NCI-H1436 (cell line): Measurements from ENCODE around the gene GULP1.
"Not testable (repeated sequence)": the region's sequence is repeated elsewhere in the genome, so short reads cannot be mapped to it uniquely, and the experiment has no call there.

ENCODE experiments used
- DNase-seq: peaks from one replicate; lab custom pipeline; 2025; lab: John Stamatoyannopoulos, UW

GULP1 gene

DNA sequence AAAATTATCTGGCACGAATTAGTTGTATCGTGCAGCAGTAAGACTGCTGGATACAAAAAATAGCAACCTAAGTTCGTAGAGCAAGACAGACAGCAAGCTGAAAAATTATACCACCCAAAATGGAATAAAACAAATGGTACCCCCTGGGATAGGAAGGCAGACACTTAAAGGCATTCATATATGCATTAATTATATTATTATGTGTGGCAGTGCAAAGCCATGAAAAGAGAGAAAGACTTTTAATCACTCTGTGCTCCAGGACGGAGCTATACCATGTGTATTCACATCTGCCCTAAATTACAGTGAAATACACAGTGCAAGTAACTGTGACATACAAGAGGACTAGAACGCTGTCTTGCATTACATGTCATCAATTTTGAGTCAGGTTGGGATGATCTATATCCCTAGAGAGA lies 235.9 kb downstream of the GULP1 start:
- DNase-seq = no peak

DNA sequence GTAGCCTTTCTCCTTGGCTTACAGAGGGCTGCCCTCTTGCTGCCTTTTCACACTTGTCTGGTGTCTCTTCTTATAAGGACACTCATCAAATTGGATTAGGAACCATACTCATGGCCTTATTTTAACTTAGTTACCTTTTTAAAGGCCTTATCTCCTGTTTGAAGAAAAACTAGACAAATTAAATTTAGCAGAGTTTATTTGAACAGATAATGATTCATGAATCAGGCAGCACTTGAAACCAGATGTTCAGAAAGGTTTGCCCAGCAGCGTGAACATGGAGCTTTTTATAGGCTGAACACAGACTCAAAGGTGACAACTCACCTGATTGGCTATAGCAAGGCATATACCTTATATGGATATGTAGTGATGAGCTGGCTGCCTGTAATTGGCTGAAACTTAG lies 238.0 kb downstream of the GULP1 start:
- DNase-seq = no peak

DNA sequence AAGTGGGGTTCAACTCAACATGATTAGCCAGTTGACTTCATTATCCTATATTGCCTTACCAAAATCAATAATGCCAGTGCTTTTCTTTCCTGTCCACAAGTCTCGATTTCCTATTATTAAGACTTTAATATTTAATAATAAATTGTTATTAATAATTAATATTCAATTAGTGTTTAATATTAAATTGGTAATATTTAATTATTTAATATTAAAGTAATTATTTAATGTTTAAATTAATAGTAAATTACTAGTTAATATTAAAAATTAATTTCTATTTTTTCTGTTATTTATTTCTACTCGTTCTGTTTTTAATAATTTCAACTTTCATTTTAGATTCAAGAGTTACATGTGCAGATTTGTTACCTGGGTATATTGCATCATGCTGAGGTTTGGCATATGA lies 243.2 kb downstream of the GULP1 start:
- no peak for DNase-seq

DNA sequence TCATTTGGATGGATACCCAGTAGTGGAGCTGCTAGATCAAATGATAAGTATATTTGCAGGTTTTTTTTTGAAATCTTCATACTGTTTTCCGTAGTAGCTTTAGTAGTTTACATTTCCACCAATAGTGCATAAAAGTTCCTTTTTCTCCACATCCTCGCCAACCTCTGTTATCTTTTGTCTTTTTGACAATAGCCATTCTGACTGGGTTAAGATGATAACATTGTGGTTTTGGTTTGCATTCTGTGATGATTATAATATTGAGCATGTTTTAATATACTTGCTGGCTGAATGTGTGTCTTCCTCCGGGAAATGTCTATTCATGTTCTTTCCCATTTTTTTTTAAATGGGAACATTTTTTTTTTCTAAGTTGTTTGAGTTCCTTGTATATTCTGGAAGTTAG lies 260.0 kb downstream of the GULP1 start:
- no peak for DNase-seq

DNA sequence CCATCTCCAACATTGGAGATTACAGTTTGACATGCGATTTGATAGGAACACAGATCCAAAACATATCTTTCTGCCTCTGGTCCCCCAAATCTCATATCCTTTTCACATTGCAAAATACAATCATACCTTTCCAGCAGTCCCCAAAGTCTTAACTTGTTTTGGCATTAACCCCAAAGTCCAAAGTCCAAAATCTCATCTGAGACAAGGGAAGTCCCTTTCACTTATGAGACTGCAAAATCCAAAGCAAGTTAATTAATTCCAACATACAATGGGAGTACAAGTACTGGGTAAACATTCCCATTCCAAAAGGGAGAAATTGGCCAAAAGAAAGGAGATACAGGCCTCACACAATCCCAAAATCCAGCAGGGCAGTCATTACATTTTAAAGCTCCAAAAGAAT lies 265.4 kb downstream of the GULP1 start:
- DNase-seq = no peak

DNA sequence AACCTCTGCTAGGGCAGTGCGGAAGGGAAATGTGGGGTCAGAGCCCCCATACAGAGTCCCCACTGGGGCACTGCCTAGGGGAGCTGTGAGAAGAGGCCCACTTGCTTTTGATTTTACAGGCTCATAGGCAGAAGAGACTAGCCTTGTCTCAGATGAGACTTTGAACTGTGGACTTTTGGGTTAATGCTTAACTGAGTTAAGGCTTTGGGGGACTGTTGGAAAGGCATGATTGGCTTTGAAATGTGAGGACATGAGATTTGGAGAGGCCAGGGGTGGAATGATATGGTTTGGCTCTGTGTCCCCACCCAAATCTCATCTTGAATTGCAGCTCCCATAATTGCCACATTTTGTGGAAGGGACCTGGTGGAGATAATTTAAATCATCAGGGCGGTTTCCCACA lies 267.8 kb downstream of the GULP1 start:
- not testable (repeated sequence) for DNase-seq

DNA sequence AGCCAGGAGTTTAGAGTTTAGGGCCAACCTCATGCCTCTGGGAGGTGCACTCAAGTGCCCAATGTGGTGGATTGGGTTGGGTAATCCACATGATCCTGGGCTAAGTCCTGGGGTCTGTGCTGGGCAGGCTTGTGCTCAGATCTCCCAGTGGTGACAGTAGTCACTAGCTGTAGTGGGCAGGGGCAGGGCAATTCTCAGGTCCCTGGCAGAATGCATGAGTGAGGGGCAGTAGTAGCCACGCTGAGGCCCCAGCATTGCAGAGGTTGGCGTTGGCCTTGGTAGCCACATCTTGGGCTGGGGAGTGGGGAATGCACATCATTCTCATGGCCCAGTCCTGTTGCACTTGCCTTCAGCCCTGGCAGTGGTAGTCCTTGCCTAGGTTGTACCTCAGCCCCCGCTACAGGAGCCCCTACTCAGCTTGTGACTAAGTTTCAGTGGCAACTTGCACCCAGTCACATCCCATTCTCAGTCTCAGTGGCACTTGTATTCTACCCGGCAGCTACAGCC lies 269.9 kb downstream of the GULP1 start:
- no peak for DNase-seq

DNA sequence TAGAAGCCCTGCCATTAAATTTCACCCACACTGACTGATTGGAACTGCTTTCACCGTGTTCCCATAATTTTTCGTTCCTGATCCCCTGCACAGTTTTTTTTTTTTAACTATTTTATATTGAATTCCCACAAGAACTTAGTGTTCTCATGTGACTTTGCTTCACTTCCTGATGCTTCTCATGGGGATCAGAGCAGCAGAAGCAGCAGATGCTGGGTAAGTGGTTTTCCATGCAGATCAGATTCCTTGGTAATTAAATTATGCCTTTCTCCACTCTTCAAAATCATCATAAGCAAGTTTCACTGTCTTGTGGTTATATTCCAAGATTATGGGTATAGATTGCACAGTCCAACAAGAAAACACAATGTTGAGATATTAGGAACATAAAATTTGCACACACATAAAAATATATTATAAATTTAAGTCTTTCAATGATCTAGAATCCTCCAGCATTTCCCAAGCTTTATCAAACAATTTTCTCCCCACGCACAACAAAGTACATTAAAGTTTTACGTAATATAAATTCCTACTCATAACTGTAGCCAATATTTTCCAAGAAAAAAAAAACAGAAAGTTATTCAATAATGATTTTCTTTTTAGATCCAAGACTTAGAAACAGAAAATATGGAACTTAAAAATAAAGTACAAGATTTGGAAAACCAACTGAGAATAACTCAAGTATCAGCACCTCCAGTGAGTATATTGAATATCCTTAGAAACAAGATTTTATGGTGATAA lies 277.9 kb downstream of the GULP1 start:
- DNase-seq = no peak

DNA sequence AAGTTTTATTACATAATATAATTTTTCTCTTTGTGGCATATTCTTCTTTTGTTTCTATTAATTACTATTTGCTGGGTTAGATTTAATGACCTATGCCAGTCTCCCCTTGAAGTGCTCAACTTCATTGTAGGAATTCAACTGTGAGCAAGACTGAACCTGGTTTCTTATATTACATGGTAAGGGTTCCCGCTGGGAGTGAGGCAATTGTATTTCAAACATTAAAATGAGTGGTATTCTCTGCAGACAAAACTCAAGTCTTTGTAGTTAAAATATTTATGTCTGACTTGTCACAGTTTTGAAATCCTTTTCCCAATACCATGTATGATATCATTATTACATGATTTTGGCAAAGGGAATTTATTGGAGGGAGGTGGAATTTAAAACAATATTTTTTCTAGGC lies 278.7 kb downstream of the GULP1 start:
- DNase-seq = no peak

DNA sequence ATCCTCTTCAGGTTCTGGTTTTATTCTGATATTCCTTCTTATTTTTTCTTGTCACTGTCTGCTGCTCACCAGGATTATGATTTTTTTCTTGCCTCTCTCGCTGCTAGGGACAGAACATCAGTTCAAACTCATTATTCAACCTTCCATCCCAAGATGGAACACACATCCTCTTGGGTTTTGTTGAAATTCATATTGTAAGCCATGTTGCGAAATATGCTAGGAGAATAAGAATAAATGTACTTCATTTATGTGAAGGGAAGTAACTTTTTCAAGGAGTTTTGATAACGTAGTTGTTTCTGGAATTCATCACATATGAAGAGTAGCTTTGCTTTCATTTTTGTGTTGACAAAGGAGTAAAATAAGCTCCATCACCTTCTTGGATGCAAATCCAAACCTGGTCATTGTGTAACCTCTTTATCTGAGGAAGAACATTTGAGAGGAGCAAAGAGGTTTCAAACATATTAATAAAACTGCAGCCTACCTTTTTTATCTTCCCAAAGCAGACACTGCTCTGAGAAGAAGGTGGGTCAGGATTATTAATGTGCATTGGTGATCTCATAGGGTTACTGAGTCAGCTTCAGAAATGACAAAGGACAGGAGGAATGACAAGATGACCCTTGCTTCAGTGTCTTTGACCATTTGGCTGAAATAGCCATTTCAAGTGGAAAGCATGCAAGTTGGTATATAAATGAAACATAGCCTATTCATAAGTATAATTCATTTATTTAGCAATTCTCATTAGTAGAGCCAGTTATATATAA lies 280.0 kb downstream of the GULP1 start:
- DNase-seq = no peak

DNA sequence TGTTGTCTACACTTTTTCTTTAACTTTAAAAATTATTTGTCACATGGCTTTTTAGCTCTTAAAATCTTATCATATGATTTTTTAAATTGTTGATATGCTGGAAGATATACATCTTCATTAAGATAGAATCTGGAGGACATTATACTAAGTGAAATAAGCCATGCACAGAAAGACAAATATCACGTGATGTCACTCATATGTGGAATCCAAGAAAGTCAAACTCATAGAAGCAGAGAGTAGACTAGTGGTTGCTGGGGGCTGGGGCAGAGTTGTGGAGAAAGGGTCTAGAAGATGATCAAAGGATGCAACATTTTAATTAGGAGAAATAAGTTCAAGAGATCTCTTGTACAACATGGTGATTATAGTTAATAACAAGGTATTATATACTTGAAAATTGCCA lies 280.9 kb downstream of the GULP1 start:
- DNase-seq = no peak

DNA sequence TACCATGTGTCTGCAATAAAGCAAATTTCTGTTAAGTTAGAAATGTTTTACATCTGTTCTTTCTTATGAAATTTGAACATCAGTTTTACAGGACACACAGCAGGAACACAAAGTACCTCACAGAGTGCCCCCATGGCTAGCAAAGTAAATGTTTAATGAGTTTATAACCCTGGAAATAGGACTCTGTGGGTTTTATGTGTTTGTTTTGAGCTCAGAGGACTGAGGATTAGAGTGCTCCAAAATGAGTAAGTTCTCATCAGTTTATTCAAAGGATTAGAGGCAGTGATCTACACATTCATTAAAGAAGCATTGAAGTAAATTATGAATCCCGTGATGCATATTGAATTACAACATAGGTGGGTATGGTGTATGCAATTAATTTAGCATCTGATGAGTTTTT lies 281.8 kb downstream of the GULP1 start:
- DNase-seq = no peak

DNA sequence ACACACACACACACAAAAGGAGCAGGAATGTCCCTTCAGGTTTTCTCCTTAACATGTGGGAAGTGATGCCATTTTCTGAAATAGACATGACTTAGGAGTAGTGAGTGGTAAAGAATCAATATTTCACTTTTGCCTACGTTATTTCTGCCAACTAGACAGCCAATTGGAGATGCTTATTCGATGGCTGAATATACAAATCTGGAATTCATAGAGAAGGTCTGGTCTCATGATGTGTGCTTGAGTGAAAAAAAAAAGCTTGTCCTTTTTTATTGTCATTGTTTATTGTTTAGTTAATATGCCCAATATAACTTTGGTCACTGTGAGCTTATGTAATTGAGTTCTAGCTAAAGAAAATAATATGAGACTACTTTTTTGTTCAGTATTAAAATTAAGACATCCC lies 284.3 kb downstream of the GULP1 start:
- no peak for DNase-seq

DNA sequence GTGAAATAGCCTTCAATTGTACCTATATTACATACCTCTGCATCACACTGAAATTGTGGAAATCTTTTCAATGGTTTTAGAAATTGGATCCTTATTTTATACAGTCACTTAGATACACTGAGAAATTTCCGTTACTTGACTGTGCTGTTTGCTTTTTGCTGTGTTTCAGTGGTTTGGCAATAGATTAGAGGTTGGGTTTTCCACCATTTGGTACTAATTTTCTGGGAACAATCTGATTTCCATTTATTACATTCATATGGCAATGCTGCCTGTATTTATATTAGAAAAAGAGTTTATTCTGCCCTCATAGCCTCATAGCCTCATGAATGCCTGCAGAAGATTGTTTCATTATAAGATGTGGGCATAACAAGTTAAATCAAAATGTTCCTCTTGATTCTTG lies 285.0 kb downstream of the GULP1 start:
- no peak for DNase-seq

DNA sequence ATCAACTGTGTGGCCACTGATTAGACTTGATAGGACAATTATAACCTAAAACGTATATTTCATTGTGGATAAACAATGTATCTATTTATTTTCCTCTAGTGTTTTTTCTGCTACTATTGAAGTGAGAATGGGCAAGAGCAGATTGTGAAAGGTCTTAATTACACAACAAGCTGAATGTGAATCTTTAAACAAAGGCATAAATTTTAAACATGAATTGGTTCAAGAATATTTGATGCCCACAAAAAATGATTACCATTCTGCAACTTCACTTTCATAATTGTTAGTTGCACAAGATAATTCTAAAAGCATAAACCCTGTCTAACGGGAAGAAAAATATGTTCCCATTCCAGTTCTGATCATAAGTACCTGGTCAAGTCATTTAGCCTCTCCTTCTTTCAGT lies 285.6 kb downstream of the GULP1 start:
- DNase-seq = no peak

DNA sequence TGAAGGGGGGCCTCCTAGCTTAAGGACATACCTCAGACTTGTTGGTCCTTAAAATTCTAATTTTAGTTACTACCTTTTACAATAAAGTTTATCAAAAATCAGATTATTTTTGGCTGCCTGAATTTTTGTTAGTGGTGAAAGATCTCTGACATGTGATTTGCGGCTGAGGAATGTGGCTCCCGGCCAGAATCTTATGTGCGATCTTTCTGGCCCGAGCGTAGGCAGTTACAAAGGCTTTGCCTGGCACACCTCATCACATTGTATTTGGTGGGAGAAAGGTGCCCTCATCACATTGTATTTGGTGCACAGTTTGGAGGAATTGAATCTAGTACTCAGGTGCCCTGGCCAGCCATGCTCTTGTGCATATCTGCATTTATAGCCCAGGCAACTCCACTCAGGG lies 289.1 kb downstream of the GULP1 start:
- DNase-seq = no peak

DNA sequence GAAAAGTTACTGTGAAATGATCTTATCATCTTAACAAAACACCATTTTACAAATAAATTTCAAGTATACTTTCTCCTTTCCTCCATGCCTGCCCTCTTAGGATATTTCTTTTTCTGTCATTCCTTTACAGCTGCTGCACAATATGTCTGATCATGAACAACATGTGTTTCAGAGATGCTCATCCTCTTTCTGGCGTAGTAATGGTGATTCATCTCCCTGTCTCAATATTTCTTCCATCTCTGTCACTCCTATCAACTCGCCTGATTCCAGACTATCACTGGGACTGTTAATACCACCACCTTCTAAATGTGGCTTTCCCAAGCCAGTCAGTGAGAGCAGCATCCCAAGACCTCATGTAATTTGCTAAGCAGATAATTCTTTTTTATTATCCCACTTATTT lies 290.5 kb downstream of the GULP1 start:
- DNase-seq = no peak

DNA sequence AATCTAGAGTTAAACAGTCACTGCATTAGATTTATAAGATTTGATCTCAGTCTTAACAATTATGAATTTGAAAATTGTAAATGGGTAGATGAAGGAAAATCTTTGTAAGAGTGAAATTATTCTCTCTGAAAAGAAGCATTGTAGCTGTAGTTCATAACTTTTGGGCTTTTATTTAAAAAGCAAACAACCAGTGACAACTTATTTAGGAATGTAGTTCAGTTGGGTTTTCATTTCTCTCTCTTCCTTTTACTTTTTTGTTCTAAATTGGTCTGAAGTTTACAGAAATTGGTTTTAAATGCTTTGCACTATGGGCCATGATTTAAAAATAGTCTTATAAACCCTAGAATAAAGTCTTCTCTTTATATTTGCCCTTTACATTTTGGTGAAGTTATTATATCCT lies 296.6 kb downstream of the GULP1 start:
- DNase-seq = no peak

DNA sequence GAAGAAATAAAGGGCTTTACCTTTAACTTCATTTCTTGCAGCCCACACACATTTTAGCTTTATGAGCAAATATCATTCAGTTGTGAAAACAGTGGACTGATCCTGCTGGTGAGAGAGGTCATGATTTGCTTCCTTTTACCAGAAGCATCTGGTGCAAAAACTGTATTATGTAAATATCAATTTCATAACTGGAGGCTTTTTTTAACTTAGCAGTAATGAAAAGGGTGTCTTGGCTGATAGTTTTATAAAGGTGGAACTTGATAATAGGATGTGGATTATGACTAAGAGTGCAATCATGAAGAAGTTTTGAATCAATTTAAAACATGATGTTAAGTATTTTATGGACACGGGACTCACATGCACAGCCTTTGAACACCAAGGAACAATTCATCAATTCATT lies 304.4 kb downstream of the GULP1 start:
- DNase-seq = no peak

DNA sequence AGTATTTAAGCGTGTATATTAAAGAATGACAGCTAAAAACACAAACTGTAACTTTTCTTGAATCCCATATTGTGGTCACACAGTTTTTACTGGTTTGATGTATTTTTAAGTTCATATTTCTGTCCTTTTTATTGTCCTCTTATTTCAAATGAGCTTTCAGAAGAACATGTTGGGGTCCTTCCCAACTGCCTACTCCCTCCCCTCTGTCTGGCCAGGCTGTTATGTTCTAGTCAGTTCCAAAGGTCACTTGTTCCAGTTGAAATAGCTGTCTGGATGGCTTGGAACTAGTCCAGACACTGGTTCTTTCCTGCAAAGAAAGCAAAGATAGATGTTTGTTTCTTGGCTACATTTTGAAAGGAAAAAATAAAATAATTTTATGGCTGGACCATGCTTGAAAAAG lies 306.9 kb downstream of the GULP1 start:
- no peak for DNase-seq

DNA sequence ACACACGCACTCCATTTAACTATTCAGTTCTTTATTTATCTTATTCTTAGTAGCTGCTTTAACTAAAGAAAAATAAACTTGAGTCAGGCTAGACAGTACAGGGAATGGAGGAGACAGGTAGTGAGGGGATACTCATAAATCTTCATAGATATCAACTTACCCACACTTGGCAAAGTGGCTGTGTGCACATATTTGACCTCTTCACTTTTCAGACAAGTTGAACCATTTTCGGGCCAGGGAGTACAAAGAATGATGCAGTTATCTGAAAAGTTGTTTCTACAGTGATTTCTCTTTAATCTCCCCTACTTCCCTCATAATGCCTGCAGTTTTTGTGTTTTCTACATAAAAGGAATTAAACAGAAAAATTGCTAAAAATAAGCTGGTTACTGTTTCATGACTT lies 307.5 kb downstream of the GULP1 start:
- no peak for DNase-seq

DNA sequence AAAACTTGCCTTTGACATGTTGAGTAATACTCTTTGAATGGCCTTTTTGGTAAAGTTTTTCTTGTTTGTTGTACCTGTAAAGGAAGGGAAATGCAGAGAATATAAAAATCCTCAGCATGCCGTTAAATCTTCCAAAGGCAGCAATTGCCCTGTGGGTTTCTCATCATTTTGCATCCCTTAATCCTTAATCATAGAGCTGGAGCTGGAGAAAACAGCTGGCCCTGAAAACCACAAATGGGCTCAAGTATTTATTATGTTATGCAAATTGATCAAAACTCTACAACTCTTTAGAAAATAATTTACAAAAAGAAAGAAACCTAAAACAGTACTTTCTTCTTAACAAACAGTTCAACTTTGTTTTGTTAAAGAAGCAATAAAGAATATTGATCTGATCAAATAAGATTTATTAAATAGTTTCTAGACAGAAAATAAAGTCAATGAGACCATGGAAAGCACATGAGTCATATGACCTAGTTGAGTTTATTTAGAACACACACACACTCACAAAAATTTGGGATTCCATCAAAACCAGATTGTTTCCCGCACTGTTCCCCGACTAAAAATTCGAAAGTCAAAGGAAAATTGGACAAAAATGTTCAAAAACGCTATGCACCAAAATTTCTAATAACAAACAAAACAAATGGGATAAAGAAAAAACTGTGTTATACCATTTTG lies 309.0 kb downstream of the GULP1 start:
- DNase-seq = no peak

DNA sequence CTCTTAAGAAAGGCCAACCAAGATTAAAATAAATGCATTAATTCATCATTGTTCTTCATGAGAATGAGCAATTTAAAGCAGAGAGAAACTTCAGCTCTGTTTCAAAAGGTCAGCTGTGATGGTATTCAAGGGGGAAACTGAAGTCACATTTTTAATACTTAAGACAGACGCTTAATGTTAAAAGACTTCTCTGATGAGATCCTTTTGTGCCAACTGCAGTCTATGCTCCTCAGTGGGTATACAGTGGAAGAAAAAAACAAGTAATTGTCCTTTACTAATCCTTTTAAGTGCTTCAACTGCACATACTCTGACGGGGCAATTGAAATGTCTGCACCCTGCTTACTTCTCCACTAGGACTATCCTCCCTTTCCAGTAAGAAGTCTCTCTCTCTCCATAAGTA lies 309.7 kb downstream of the GULP1 start:
- DNase-seq = no peak
